ENCODE data around the gene WNT9B. TPM values are rescaled to one million over a fixed set of nuclear protein-coding genes. Genes with fewer than 3 reads are reported as not detected.
"Not testable (repeated sequence)": the region's sequence is repeated elsewhere in the genome, so short reads cannot be mapped to it uniquely, and the experiment has no call there.

The WNT9B gene
- total RNA-seq, 6 experiments from 2014 or later: not detected

- Mint-ChIP-seq H3K27me3 (ENCODE audit: insufficient read depth) (peaks cover 14% of the 10 kb centered on the region), H3K4me3 (no peak overlapping the region)
Observed at GRCh38 chr17:46916211-46916610, 64.8 kb downstream of the WNT9B start.

DNA sequence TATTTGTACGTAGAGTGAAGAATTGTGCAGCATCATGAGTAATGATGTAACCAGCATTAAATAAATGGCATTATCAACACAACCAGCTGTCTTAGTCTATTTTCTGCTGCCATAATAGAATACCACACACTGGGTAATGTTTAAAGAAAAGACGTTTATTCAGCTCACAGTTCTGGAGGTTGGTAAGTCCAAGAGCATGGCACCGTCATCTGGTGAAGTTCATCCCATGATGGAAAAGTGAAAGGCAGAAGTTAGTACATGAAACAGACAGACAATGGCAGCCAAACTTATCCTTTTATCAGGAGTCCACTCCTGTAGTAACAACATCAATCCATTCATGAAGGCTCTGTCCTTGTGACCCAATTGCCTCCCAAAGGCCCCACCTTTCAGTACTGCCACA, 65.2 kb downstream of the WNT9B start:
- Mint-ChIP-seq H3K4me1 (ENCODE audit: low read depth) (peaks cover 28% of the 10 kb centered on the region), H3K27me3 (ENCODE audit: insufficient read depth) (peaks cover 12% of the 10 kb centered on the region), H3K4me3 (no peak overlapping the region), H3K36me3 (ENCODE audit: low read depth) (peaks cover 6% of the 10 kb centered on the region; the same call in 1 of the 2 replicates), H3K27ac (peak overlapping the region; percentile 22; the same call in 1 of the 2 replicates), H3K9me3 (no peaks in the 10 kb centered on the region)
- TF ChIP-seq, protein P1, sequence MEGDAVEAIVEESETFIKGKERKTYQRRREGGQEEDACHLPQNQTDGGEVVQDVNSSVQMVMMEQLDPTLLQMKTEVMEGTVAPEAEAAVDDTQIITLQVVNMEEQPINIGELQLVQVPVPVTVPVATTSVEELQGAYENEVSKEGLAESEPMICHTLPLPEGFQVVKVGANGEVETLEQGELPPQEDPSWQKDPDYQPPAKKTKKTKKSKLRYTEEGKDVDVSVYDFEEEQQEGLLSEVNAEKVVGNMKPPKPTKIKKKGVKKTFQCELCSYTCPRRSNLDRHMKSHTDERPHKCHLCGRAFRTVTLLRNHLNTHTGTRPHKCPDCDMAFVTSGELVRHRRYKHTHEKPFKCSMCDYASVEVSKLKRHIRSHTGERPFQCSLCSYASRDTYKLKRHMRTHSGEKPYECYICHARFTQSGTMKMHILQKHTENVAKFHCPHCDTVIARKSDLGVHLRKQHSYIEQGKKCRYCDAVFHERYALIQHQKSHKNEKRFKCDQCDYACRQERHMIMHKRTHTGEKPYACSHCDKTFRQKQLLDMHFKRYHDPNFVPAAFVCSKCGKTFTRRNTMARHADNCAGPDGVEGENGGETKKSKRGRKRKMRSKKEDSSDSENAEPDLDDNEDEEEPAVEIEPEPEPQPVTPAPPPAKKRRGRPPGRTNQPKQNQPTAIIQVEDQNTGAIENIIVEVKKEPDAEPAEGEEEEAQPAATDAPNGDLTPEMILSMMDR (IDR thresholded peaks at IDR 0.05): no peak
- no peak for DNase-seq

More at GRCh38 chr17:46916211-46916610, 64.8 kb downstream of the WNT9B start:
- Mint-ChIP-seq H3K36me3 (ENCODE audit: low read depth) (peaks cover 6% of the 10 kb centered on the region; the same call in 1 of the 2 replicates), H3K27ac (peak overlapping the region; percentile 22; the same call in 1 of the 2 replicates), H3K4me1 (ENCODE audit: low read depth) (peaks cover 28% of the 10 kb centered on the region), H3K9me3 (no peaks in the 10 kb centered on the region)
- DNase-seq: peak; percentile 56
- TF ChIP-seq, protein P1 (IDR thresholded peaks at IDR 0.05): no peak

DNA sequence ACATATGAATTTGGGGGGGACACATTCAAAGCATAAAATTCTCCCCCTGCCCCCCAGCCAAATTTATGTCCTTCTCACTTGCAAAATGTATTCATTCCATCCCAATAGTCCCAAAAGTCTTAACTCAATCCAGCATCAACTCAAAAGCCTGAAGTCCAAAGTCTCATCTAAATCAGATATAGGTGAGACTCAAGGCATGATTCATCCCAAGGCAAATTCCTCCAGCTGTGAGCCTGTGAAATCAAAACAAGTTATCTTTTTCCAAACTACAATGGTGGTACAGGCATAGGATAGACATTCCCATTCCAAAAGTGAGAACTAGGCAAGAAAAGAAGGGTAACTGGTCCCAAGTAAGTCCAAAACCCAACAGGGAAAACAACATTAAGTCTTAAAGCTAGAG, 65.7 kb downstream of the WNT9B start:
- TF ChIP-seq, protein P1 (IDR thresholded peaks at IDR 0.05): no peak
- Mint-ChIP-seq H3K9me3 (no peaks in the 10 kb centered on the region), H3K27ac (no peak overlapping the region), H3K36me3 (ENCODE audit: low read depth) (peaks cover 6% of the 10 kb centered on the region; the same call in 1 of the 2 replicates), H3K27me3 (ENCODE audit: insufficient read depth) (peaks cover 12% of the 10 kb centered on the region), H3K4me3 (no peak overlapping the region), H3K4me1 (ENCODE audit: low read depth) (peaks cover 31% of the 10 kb centered on the region)
- DNase-seq: no peak

DNA sequence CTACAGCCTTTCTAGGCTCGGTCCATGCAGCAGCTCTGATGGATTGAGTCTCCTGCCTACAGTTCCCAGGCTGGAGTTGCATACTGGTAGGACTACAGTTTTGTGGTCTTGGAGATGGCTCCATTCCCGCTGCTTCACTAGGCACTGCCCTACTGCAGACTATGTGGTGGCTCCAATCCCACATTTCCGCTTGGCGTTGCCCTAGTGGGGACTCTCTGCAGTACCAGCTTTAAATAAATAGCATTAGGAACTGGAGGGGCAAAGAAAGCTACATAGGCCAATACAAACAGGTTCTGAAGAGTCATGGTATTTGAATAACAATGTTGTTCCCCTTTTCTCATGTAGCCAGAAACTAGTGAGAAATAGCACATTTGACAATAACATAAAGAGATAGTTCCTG, 66.1 kb downstream of the WNT9B start:
- Mint-ChIP-seq H3K36me3 (ENCODE audit: low read depth) (peaks cover 6% of the 10 kb centered on the region; the same call in 1 of the 2 replicates), H3K4me1 (ENCODE audit: low read depth) (peaks cover 35% of the 10 kb centered on the region), H3K27me3 (ENCODE audit: insufficient read depth) (peaks cover 9% of the 10 kb centered on the region), H3K4me3 (no peak overlapping the region), H3K27ac (no peak overlapping the region), H3K9me3 (no peaks in the 10 kb centered on the region)
- TF ChIP-seq, protein P1 (IDR thresholded peaks at IDR 0.05): no peak
- no peak for DNase-seq

- Mint-ChIP-seq H3K4me1 (ENCODE audit: low read depth) (peaks cover 54% of the 10 kb centered on the region), H3K36me3 (ENCODE audit: low read depth) (peaks cover 13% of the 10 kb centered on the region), H3K4me3 (peak overlapping the region; percentile 96)
- DNase-seq; H3K9me3 Mint-ChIP-seq; H3K27ac Mint-ChIP-seq; H3K27me3 Mint-ChIP-seq (ENCODE audit: insufficient read depth): not testable (repeated sequence)
Observed at GRCh38 chr17:46921962-46922361, 70.6 kb downstream of the WNT9B start.

GRCh38 chr17:46922487-46922803, 71.1 kb downstream of the WNT9B start:
- TF ChIP-seq, protein P1 (IDR thresholded peaks at IDR 0.05): no peak
- Mint-ChIP-seq H3K4me3 (peak overlapping the region; percentile 96), H3K36me3 (ENCODE audit: low read depth) (peaks cover 12% of the 10 kb centered on the region), H3K27me3 (ENCODE audit: insufficient read depth) (no peaks in the 10 kb centered on the region), H3K27ac (peak overlapping the region; percentile 100), H3K9me3 (no peaks in the 10 kb centered on the region), H3K4me1 (ENCODE audit: low read depth) (peaks cover 56% of the 10 kb centered on the region)
- no peak for DNase-seq

Measured in HFFc6 (cell line).